T-helper 1 cell treated with Interleukin-12 subunit alpha and Interleukin-12 subunit beta and Interleukin-4 antibody, amounts not matched to agents 30 μg/mL and 1 μg/mL, for 36 hours (primary cell): ENCODE results near the gene TSSK3.

Source experiments
- H3K27ac Mint-ChIP-seq: one replicate; pipeline ENCODE4 v1.8.0; 2021; ENCODE audit warnings: mild to moderate bottlenecking, mixed read lengths
- H3K27me3 Mint-ChIP-seq: one replicate; pipeline ENCODE4 v1.8.0; 2021; ENCODE audit warnings: low read depth, mixed read lengths
- H3K36me3 Mint-ChIP-seq: one replicate; pipeline ENCODE4 v1.8.0; 2021; ENCODE audit warnings: low read depth, mixed read lengths
- H3K4me1 Mint-ChIP-seq: one replicate; pipeline ENCODE4 v1.8.0; 2021; ENCODE audit warnings: low read depth, mixed read lengths
- H3K4me3 Mint-ChIP-seq: one replicate; pipeline ENCODE4 v1.8.0; 2021; ENCODE audit warnings: mild to moderate bottlenecking, moderate library complexity, mixed read lengths
- H3K9me3 Mint-ChIP-seq: one replicate; pipeline ENCODE4 v1.8.0; 2021; ENCODE audit warnings: mixed read lengths

TSSK3 gene

GRCh38 chr1:32362474-32363313, at the start of gene TSSK3, which contains the start of gene FAM229A:
TSS of gene TSSK3 (plus strand) at chr1:32362539. CDS start at chr1:32362702, 163 bp downstream.
TSS of gene FAM229A (minus strand) at chr1:32362485. CDS start at chr1:32362091, 394 bp downstream.
- Mint-ChIP-seq H3K27me3 (peaks cover 10% of the 10 kb centered on the region), H3K36me3 (peaks cover 22% of the 10 kb centered on the region), H3K4me3 (no peak within 1 kb of the TSS), H3K4me1 (peaks cover 17% of the 10 kb centered on the region), H3K27ac (no peak within 1 kb of the TSS), H3K9me3 (no peaks in the 10 kb centered on the region)

GRCh38 chr1:32316903-32317277, 45.4 kb upstream of the TSSK3 start:
- Mint-ChIP-seq H3K4me3 (no peak overlapping the region), H3K27ac (no peak overlapping the region)

GRCh38 chr1:32318127-32318869, 44.0 kb upstream of the TSSK3 start:
- H3K4me3 Mint-ChIP-seq = no peak overlapping the region
- no peak overlapping the region for H3K27ac Mint-ChIP-seq
- H3K27me3 Mint-ChIP-seq = no peaks in the 10 kb centered on the region
- H3K9me3 Mint-ChIP-seq = no peaks in the 10 kb centered on the region
- peaks cover 27% of the 10 kb centered on the region for H3K4me1 Mint-ChIP-seq
- H3K36me3 Mint-ChIP-seq = peaks cover 27% of the 10 kb centered on the region

More at GRCh38 chr1:32316903-32317277, 45.4 kb upstream of the TSSK3 start:
- peaks cover 23% of the 10 kb centered on the region for H3K36me3 Mint-ChIP-seq
- no peaks in the 10 kb centered on the region for H3K27me3 Mint-ChIP-seq
- H3K9me3 Mint-ChIP-seq = no peaks in the 10 kb centered on the region
- H3K4me1 Mint-ChIP-seq = peaks cover 18% of the 10 kb centered on the region

GRCh38 chr1:32321712-32322291, 40.5 kb upstream of the TSSK3 start:
- Mint-ChIP-seq H3K9me3 (no peaks in the 10 kb centered on the region), H3K4me3 (peak overlapping the region; percentile 34), H3K36me3 (peaks cover 24% of the 10 kb centered on the region)

GRCh38 chr1:32327204-32327603, 35.1 kb upstream of the TSSK3 start:
- H3K27me3 Mint-ChIP-seq = no peaks in the 10 kb centered on the region
- H3K27ac Mint-ChIP-seq = no peak overlapping the region
- H3K9me3 Mint-ChIP-seq = no peaks in the 10 kb centered on the region
- H3K4me3 Mint-ChIP-seq = no peak overlapping the region
- H3K4me1 Mint-ChIP-seq = peaks cover 16% of the 10 kb centered on the region
- peaks cover 54% of the 10 kb centered on the region for H3K36me3 Mint-ChIP-seq

More at GRCh38 chr1:32321712-32322291, 40.5 kb upstream of the TSSK3 start:
- peaks cover 29% of the 10 kb centered on the region for H3K4me1 Mint-ChIP-seq
- no peaks in the 10 kb centered on the region for H3K27me3 Mint-ChIP-seq
- peak overlapping the region; percentile 77 for H3K27ac Mint-ChIP-seq

- Mint-ChIP-seq H3K27ac (peak overlapping the region; percentile 67), H3K36me3 (peaks cover 57% of the 10 kb centered on the region), H3K4me3 (no peak overlapping the region), H3K9me3 (no peaks in the 10 kb centered on the region), H3K4me1 (peaks cover 21% of the 10 kb centered on the region), H3K27me3 (no peaks in the 10 kb centered on the region)
Measured at GRCh38 chr1:32329931-32330466, 32.3 kb upstream of the TSSK3 start.

- Mint-ChIP-seq H3K27ac (peak overlapping the region; percentile 36), H3K9me3 (no peaks in the 10 kb centered on the region), H3K4me1 (peaks cover 22% of the 10 kb centered on the region), H3K4me3 (no peak overlapping the region), H3K36me3 (peaks cover 54% of the 10 kb centered on the region), H3K27me3 (no peaks in the 10 kb centered on the region)
Measured at GRCh38 chr1:32330558-32331151, 31.7 kb upstream of the TSSK3 start.

GRCh38 chr1:32331549-32331948, 30.8 kb upstream of the TSSK3 start:
- peak overlapping the region; percentile 12 for H3K27ac Mint-ChIP-seq
- no peak overlapping the region for H3K4me3 Mint-ChIP-seq
- H3K27me3 Mint-ChIP-seq = no peaks in the 10 kb centered on the region
- no peaks in the 10 kb centered on the region for H3K9me3 Mint-ChIP-seq
- peaks cover 22% of the 10 kb centered on the region for H3K4me1 Mint-ChIP-seq
- peaks cover 52% of the 10 kb centered on the region for H3K36me3 Mint-ChIP-seq

GRCh38 chr1:32332290-32333079, 29.9 kb upstream of the TSSK3 start:
- peaks cover 29% of the 10 kb centered on the region for H3K4me1 Mint-ChIP-seq
- no peaks in the 10 kb centered on the region for H3K27me3 Mint-ChIP-seq
- no peaks in the 10 kb centered on the region for H3K9me3 Mint-ChIP-seq
- H3K27ac Mint-ChIP-seq = no peak overlapping the region
- H3K4me3 Mint-ChIP-seq = no peak overlapping the region
- H3K36me3 Mint-ChIP-seq = peaks cover 49% of the 10 kb centered on the region

GRCh38 chr1:32333251-32333963, 28.9 kb upstream of the TSSK3 start:
- no peaks in the 10 kb centered on the region for H3K27me3 Mint-ChIP-seq
- H3K4me1 Mint-ChIP-seq = peaks cover 35% of the 10 kb centered on the region
- no peaks in the 10 kb centered on the region for H3K9me3 Mint-ChIP-seq
- peak overlapping the region; percentile 56 for H3K27ac Mint-ChIP-seq
- peak overlapping the region; percentile 11 for H3K4me3 Mint-ChIP-seq
- peaks cover 41% of the 10 kb centered on the region for H3K36me3 Mint-ChIP-seq

- H3K27ac Mint-ChIP-seq = no peak overlapping the region
- H3K4me1 Mint-ChIP-seq = peaks cover 39% of the 10 kb centered on the region
- H3K9me3 Mint-ChIP-seq = no peaks in the 10 kb centered on the region
Measured at GRCh38 chr1:32334274-32334861, 28.0 kb upstream of the TSSK3 start.

GRCh38 chr1:32334864-32335534, 27.3 kb upstream of the TSSK3 start:
- Mint-ChIP-seq H3K9me3 (no peaks in the 10 kb centered on the region), H3K27me3 (no peaks in the 10 kb centered on the region), H3K27ac (peak overlapping the region; percentile 61), H3K4me1 (peaks cover 39% of the 10 kb centered on the region), H3K36me3 (peaks cover 29% of the 10 kb centered on the region), H3K4me3 (peak overlapping the region; percentile 87)

More at GRCh38 chr1:32334274-32334861, 28.0 kb upstream of the TSSK3 start:
- H3K27me3 Mint-ChIP-seq = no peaks in the 10 kb centered on the region
- peak overlapping the region; percentile 87 for H3K4me3 Mint-ChIP-seq
- H3K36me3 Mint-ChIP-seq = peaks cover 36% of the 10 kb centered on the region
